ENCODE results near the gene RUNX2.

DNA sequence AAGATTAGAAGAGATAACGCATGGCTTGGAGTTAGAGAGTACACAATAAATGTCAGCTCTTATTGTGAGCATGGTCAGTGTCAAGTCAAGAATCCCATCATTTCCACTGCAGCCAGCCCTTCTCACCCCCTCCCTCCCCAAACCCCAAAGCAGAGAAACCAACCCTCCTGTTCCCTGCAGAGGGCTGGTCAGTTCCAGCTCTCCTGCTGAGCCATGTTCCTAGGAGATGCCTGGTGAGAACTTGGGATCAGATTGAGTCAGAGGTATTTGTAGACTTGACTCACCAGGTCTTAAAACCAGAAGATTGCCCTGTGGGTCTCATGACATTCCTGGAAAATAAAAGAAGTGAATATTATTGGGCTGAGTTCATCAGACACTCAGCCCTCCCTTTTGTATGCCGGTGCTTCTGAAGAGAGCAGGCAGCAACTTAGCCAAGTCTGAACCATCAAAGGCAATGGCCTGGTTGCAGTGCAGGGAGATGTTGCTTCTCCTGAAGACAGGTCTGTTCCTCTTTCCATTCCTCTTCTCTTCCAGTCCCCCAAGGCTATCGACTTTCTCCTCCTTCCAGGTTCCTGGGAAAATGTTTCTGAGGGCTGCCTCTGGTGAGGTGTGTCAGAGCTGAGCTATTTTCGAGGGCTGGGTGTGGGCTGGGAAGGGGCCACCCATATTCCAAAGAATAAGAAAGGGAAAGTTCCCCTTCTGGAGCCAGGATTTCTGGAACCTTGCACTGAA is 327.8 kb downstream of the RUNX2 start:
- TF ChIP-seq CTCF (conservative IDR thresholded peaks at IDR 0.05; ENCODE audit: low read depth, low read length): no peak
- TF ChIP-seq EZH2phosphoT487 (IDR thresholded peaks at IDR 0.05; ENCODE audit: borderline replicate concordance, low read length): no peak
- TF ChIP-seq EZH2 (IDR thresholded peaks at IDR 0.05; ENCODE audit: low read length, unreplicated experiment): no peak

Data from PC-3 (cell line).